Stimulated activated CD8-positive, alpha-beta memory T cell treated with anti-CD3 and anti-CD28 coated beads, Interleukin-7, amount 100 ng/mL, for 1 hour (primary cell): ENCODE data around the gene NUP214.

Source experiments
- DNase-seq, 2 donors: peaks; one replicate each; pipeline ENCODE4 v3.0.0-alpha.2; 2020; ENCODE audit warnings: low read depth in 2 of 2

NUP214 gene

GRCh38 chr9:131276891-131277286 is 151.5 kb downstream of the NUP214 start:
- DNase-seq: no peak

GRCh38 chr9:131277287-131277909 is 152.0 kb downstream of the NUP214 start:
- DNase-seq: no peak

GRCh38 chr9:131277910-131278701 is 152.7 kb downstream of the NUP214 start:
- DNase-seq: peak in 1 of 2 donors; percentile 34

- DNase-seq: no peak
These were observed 153.3 kb downstream of the NUP214 start for GRCh38 chr9:131278702-131279111.

GRCh38 chr9:131279196-131279862 is 153.9 kb downstream of the NUP214 start:
- DNase-seq: no peak

- no peak for DNase-seq
These were observed 154.6 kb downstream of the NUP214 start for GRCh38 chr9:131279863-131280570.

GRCh38 chr9:131280660-131281059 is 155.3 kb downstream of the NUP214 start:
- no peak for DNase-seq

GRCh38 chr9:131281119-131281965 is 156.0 kb downstream of the NUP214 start:
- no peak for DNase-seq

GRCh38 chr9:131282175-131282574 is 156.8 kb downstream of the NUP214 start:
- DNase-seq: no peak

GRCh38 chr9:131282688-131283422 is 157.5 kb downstream of the NUP214 start:
- DNase-seq: no peak
